Measurements from ENCODE around the gene MCTP1.

MCTP1 gene

GRCh38 chr5:95044096-95044495 is 240.8 kb downstream of the MCTP1 start:
- TF ChIP-seq GATA2 (IDR thresholded peaks at IDR 0.05; ENCODE audit: low read depth, low read length) (no peak), GATA3 (IDR thresholded peaks at IDR 0.05; ENCODE audit: low read depth, low read length) (no peak)

- TF ChIP-seq GATA2 (IDR thresholded peaks at IDR 0.05; ENCODE audit: low read depth, low read length) (no peak), GATA3 (IDR thresholded peaks at IDR 0.05; ENCODE audit: low read depth, low read length) (no peak)
Observed at GRCh38 chr5:95043648-95044047, 241.2 kb downstream of the MCTP1 start.

- no peak for TF ChIP-seq GATA3 (IDR thresholded peaks at IDR 0.05; ENCODE audit: low read depth, low read length)
- TF ChIP-seq GATA2 (IDR thresholded peaks at IDR 0.05; ENCODE audit: low read depth, low read length), result no peak
Observed at GRCh38 chr5:95043234-95043633, 241.7 kb downstream of the MCTP1 start.

- TF ChIP-seq GATA3 (IDR thresholded peaks at IDR 0.05; ENCODE audit: low read depth, low read length) (no peak), GATA2 (IDR thresholded peaks at IDR 0.05; ENCODE audit: low read depth, low read length) (no peak)
Observed at GRCh38 chr5:95042037-95042436, 242.9 kb downstream of the MCTP1 start.

GRCh38 chr5:95035891-95036685 is 248.8 kb downstream of the MCTP1 start:
- no peak for TF ChIP-seq GATA2 (IDR thresholded peaks at IDR 0.05; ENCODE audit: low read depth, low read length)
- no peak for TF ChIP-seq GATA3 (IDR thresholded peaks at IDR 0.05; ENCODE audit: low read depth, low read length)

GRCh38 chr5:95032801-95033200 is 252.1 kb downstream of the MCTP1 start:
- TF ChIP-seq GATA3 (IDR thresholded peaks at IDR 0.05; ENCODE audit: low read depth, low read length) (no peak), GATA2 (IDR thresholded peaks at IDR 0.05; ENCODE audit: low read depth, low read length) (no peak)

- no peak for TF ChIP-seq GATA2 (IDR thresholded peaks at IDR 0.05; ENCODE audit: low read depth, low read length)
- no peak for TF ChIP-seq GATA3 (IDR thresholded peaks at IDR 0.05; ENCODE audit: low read depth, low read length)
Observed at GRCh38 chr5:95029569-95030366, 255.1 kb downstream of the MCTP1 start.

- TF ChIP-seq GATA3 (IDR thresholded peaks at IDR 0.05; ENCODE audit: low read depth, low read length) (no peak), GATA2 (IDR thresholded peaks at IDR 0.05; ENCODE audit: low read depth, low read length) (no peak)
Observed at GRCh38 chr5:95027775-95028174, 257.1 kb downstream of the MCTP1 start.

GRCh38 chr5:95027151-95027721 is 257.7 kb downstream of the MCTP1 start:
- TF ChIP-seq GATA3 (IDR thresholded peaks at IDR 0.05; ENCODE audit: low read depth, low read length) (no peak), GATA2 (IDR thresholded peaks at IDR 0.05; ENCODE audit: low read depth, low read length) (no peak)

- no peak for TF ChIP-seq GATA2 (IDR thresholded peaks at IDR 0.05; ENCODE audit: low read depth, low read length)
- no peak for TF ChIP-seq GATA3 (IDR thresholded peaks at IDR 0.05; ENCODE audit: low read depth, low read length)
Observed at GRCh38 chr5:95026718-95027117, 258.2 kb downstream of the MCTP1 start.

- TF ChIP-seq GATA2 (IDR thresholded peaks at IDR 0.05; ENCODE audit: low read depth, low read length) (no peak), GATA3 (IDR thresholded peaks at IDR 0.05; ENCODE audit: low read depth, low read length) (no peak)
Observed at GRCh38 chr5:95022967-95023695, 261.8 kb downstream of the MCTP1 start.

GRCh38 chr5:95020345-95020744 is 264.5 kb downstream of the MCTP1 start:
- TF ChIP-seq GATA3 (IDR thresholded peaks at IDR 0.05; ENCODE audit: low read depth, low read length) (no peak), GATA2 (IDR thresholded peaks at IDR 0.05; ENCODE audit: low read depth, low read length) (no peak)

GRCh38 chr5:95018946-95019345 is 265.9 kb downstream of the MCTP1 start:
- no peak for TF ChIP-seq GATA2 (IDR thresholded peaks at IDR 0.05; ENCODE audit: low read depth, low read length)
- TF ChIP-seq GATA3 (IDR thresholded peaks at IDR 0.05; ENCODE audit: low read depth, low read length), result no peak

GRCh38 chr5:95018511-95018910 is 266.4 kb downstream of the MCTP1 start:
- TF ChIP-seq GATA2 (IDR thresholded peaks at IDR 0.05; ENCODE audit: low read depth, low read length) (no peak), GATA3 (IDR thresholded peaks at IDR 0.05; ENCODE audit: low read depth, low read length) (no peak)
